Measurements from ENCODE around the gene CTSO.

GRCh38 chr4:155941820-155942219 is 11.8 kb downstream of the CTSO start:
- TF ChIP-seq CTCF (IDR thresholded peaks at IDR 0.05) (no peak), POLR2A (IDR thresholded peaks at IDR 0.05) (no peak)
